ENCODE results near the gene CHD5.
A peak's percentile ranks its signal among the peaks of the same experiment; 100 is the strongest.
"Not testable (repeated sequence)": the region's sequence is repeated elsewhere in the genome, so short reads cannot be mapped to it uniquely, and the experiment has no call there.

CHD5 gene
- total RNA-seq, result 0 to 0.73 (median 0.11) reads per million in 18 experiments

DNA sequence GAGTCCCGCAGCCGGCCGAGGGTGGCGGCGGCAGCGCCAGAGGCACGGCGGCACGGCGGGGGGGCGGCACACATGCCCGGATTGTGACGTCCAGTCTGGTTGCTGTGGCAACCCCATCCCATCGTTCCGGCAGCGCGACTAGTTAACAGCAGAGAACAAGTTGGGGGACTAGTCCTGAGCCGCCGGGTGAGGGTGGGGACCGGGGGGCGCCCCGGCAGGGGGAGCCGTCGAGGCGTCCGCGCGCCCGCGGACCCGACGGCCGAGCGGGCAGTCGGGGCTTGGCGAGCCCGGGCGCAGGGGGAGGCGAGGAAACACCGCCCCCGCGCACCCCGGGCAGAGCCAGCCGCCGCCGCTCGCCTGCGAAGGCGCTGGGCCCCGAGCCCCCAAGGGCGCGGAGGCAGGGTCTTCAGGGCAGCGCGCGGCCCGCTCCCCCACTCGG, at the start of gene CHD5:
Gene CHD5, minus strand, starts transcription at position 54 of the 439 bp plus-strand sequence. CDS start 298 bp downstream, outside the sequence.
- no peak for DNase-seq

DNA sequence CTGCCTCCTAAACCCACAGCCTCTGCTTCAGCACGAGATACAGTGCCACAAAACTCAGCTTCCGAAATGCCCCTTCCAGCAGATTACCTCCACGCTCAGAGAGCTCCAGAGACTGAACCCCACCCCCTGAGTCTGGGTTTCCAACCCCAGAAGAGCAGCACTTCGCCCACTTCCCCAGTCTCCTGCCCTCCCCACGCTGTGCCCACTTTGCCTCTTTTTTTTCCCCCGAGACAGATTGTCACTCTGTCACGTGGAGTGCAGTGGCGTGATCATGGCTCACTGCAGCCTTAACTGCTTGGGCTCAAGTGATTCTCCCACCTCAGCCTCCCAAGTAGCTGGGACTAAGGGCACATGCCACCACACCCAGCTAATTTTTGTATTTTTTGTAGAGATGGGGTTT, 45.5 kb upstream of the CHD5 start:
- DNase-seq, result no peak

DNA sequence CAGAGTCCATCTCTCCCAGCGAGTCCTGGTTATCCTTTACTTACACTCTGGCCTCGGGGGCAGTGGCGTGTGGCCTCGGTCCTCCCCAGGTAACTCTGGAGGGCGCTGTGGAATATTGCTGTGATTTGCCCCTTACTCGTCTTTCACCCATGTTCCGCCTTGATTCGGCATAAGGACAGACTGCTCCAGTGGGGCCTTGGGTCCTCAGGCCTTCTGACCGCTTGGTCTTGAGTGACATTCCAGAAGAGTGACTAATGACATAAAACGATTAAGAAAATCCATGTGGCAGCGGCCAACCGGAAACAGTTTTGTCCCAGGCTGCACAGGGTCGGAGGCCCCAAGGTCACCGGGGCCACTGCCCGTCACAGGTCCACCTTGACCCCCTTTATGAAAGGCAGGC, 44.6 kb upstream of the CHD5 start:
- no peak for DNase-seq

DNA sequence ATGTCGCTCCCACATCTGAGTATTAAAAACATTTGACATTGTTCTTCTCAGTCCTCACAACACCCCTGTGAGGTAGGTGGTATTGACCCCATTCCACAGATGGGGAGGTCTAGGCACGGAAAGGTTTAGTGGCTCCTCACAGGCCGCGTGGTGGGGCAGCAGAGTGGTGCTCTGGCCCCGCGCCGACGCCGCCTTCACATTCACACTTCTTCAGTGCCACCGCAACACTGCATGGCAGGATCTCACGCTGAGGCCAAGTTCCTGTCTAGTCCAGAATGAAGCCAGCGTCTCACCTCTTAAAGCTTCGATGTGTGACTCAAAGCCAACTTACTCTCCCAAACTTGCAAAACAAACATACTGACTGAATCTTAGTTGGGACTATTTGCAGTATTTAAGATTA, 43.5 kb upstream of the CHD5 start:
- DNase-seq, result no peak

DNA sequence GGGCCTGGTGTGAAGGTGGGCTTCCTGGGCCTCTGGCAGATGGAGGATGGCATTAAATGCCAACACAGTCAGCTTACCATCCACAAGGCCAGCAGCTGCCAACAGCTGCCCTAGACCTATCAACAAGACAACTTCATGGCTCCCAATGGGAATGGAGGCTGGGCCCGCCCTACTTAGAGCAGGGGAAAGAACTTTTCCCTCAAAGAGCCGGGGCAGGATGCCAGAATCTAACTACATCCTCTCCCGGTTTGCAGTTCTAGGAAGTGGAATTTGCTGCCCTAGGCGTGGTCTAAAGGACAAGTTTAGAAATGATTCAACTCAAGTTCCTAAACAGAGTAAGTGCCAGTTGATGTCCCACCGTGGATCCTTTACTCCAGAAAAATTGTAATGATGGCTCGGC, 42.5 kb upstream of the CHD5 start:
- DNase-seq, result no peak

DNA sequence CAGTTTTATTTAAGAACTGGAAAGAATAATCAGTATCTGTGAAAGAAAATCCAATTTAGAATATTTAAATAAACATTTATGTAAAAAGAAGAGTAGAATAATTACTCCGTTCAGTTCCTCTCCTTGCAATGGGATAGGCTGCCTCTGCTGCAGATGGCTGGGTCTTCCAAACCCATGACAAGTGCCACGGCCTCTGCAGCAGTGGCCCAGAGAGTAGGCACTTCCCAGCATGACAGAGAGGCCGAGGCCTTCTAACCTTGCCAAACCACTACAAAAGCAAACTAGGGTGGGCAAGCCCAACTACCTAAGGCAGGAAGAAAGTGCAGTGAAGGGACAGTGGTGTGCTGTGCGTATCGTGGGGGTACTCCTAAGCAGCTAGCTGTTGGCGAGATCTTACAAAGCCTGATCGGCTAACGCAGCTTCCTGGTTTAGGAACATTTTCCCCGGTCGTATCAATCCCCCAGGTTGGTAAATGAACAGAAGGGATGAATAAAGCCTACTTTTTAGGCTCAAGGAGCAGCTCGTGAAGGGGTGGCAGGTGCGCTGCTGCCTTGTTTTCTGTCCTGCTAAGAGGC, 41.2 kb upstream of the CHD5 start:
- no peak for DNase-seq

DNA sequence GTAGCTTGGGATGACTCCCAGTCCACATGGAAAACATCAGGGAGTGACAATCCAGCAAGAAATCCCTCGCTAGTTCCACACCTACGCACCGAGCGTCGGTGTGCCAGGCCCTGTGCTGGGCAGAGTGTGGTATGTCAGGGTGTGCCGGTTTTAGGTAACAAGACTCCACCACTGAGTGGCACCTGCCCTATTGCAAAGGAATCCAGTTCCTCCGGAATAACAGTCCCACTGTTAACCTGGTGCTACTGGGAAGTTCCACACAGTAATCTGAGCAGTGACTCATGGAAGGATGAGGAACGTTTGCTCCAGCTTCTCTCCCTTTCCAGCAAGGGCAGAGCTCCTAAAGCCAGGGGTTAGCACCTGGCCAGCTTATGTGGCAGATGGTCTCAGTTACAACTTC, 40.1 kb upstream of the CHD5 start:
- DNase-seq, result no peak

DNA sequence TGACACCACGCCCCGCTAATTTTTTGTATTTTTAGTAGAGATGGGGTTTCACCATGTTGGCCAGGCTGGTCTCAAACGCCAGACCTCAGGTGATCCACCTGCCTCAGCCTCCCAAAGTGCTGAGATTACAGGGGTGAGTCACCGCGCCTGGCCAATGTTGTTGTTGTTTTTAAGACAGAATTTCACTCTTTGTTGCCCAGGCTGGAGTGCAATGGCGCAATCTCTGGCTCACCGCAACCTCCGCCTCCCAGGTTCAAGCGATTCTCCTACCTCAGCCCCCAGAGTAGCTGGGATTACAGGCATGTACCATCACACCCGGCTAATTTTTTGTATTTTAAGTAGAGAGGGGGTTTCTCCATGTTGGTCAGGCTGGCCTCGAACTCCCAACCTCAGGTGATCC, 39.5 kb upstream of the CHD5 start:
- DNase-seq, result not testable (repeated sequence)

DNA sequence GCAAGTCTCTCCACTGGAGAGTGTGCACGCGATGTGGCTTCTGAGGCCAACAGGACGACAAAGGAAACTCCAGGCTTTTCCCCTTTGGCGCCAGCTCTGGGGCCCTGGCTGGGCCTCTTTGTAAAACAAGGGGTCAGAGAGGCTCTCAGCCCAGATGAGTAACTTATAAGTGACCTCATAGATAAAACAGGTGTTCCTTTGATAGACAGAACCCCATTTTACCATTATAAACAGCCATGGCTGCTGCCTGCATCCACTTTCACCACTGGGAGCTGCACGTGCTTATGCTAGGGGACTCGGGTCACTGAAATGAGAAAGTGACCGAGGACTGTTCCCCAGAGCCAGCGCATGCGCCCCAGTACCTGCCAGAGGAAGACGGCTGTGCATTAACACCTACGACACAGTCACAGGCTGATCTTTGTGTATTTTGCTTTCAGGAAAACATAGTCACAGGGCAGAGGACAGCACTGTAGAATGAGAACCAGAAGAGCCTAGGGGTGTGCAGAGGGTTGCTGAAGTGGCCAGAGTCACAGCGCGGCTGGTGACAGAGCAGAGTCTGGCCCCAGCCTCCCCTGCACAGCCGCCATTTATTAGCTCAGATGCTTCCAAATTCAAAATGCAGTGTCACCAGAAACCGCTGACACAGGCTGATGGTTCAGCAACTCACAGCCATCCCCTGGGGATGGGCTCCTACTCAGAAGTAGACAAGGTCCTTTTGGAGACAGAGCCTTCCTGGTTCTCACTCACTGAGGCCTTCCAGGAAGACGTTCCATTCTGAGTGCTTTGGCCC, 38.4 kb upstream of the CHD5 start:
- no peak for DNase-seq

DNA sequence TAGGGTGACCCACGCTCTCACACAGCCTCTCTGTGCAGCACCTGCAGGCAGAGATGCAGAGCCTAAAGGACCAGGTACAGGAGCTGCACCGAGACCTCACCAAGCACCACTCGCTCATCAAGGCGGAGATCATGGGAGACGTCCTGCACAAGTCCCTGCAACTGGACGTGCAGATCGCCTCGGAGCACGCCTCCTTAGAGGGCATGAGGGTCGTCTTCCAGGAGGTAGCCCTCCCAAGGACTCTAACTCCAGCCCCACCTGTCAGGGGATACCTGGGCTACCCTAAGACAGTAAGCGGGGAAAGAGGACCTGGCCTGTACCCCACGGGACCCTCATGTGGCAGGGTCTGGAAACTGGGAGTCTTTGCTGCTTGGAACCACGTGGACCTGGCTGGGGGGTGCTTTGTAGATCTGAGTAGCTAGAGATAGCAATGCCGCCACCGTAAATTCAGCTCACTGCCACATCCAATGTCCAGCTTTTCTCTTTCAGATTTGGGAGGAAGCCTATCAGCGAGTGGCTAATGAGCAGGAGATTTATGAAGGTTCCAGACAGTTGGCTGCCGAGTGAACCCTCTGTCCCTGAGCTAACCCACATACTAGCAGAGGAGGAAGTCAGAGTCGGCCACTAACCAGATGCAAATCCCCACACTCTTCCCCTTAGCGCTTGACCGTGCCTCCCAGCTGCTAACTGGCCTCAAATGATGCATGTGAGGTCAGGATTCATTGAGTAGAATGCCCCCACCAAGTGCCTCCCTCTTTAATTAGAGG, 32.3 kb upstream of the CHD5 start:
- peak; percentile 42 to 65 for DNase-seq

DNA sequence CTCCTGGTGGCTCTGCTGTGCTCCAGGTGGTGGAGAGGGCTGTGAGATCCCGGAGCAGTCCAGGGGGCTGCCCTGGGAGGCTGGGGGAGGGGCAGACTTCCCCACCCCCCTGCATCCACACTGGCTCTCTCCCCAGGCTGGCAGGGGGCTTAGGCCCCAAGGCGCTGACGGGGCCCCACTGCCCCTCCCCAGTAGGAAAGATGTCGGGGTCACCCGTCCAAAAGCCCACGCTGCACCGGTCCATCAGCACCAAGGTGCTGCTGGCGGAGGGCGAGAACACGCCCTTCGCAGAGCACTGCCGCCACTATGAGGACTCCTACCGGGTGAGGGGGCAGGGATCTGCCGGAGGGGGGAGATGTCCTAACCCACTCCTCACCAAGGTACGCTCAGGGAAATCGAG, 31.6 kb upstream of the CHD5 start:
- no peak for DNase-seq

DNA sequence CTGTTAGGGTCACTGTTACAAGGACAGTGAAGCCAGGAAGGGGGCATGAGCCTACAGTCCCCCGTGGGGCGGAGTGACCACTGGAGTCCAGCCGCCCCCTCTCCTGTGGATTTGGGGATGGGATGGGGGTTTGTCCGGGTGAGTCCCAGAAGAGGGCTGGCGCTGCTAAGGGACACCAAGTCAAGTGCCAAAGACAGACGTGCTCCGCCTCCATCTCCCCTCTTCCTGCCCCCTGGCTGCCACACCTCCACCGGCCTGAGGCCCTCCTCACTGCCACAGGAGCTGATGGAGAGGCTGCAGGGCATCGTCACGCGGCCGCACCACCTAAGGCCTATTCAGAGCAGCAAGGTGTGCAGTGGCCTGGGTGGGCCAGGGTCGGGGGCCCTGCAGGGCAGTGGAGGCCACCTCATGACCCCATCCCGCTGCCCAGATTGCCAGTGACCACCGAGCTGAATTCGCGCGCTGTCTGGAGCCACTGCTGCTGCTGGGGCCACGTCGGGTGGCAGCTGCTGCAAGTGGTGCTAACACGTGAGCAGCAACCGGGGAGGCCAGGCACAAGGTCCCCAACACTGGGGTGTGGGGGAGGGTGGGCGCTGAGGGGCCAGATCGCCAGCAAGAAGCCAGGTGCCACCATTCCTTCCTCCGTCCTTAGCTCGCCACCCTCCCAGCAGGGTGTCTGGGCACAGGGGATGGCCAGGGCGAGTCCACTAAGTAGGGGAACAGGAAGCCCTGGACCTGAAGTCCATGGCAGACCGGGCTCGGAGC, 30.7 kb upstream of the CHD5 start:
- DNase-seq, result no peak

DNA sequence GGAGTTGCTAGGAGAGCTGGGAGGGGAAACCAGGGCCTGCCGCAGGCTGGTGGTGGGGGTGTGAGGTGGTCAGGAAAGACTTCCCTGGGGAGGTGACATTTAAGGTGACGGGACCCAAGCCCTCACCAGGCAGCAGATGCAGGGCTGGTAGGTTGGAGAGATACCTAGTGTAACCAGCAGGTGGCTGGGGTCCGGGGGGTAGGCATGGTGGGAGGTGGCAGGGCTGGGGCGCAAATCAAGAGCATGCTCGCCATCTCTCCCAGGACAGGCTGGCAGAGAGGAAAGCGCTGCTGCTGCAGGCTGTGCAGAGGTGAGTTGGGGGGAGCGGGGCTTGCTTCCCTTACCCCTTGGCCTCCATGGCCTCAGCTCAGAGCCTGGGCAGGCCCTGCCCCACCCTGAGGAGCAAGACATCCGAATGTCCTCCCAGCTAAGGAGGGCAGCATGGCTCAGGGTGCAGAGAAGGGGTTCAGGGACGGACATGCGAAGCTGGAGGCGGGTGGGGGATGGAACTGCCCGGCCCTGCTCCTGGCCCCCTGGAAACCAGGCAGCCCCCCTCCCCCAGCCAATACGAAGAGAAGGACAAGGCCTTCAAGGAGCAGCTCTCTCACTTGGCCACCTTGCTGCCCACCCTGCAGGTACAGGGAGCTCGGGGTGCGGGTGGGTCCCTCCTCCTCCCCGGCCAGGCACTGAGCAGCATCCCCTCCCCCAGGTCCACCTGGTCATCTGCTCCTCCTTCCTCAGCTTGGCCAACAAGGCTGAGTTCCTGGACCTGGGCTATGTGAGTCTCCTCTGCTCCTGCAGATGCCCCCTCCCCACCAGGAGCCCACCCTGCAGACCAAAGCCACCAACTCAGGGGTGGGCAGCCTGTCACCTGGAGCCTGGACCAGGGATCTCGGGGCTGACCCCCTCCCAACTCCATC, 29.8 kb upstream of the CHD5 start:
- DNase-seq, result no peak

DNA sequence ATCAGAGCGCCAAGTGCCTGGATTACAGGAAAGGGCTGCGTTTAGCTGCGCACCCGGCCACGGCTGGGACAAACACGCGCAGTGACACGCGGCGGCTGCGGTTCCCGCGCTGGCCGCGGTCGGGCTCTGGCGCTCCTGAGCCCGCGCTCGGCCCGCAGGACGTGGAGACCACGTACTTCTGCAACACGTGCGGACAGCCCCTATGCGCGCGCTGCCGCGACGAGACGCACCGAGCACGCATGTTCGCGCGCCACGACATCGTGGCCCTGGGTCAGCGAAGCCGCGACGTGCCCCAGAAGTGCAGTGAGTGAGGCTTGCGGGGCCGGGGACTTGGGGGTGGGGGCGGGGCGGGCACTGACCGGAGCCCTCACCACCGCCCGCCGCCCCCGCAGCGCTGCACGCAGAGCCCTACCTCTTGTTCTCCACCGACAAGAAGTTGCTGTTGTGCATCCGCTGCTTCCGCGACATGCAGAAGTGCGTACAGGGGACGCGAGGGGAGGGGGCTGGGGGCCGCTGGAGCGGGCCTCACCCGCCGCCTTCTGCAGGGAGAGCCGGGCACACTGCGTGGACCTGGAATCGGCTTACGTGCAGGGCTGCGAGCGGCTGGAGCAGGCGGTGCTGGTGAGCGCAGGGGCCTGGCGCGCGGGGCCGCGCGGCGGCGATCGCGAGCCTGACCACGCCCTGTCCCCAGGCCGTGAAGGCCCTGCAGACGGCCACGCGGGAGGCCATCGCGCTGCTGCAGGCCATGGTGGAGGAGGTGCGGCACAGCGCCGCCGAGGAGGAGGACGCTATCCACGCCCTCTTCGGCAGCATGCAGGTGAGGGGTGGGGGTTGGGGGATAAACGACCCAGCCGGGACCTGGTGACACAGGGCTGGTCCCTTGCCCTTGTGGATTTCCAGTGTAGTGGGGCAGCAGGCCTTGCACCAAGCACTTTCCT, 28.9 kb upstream of the CHD5 start:
- peak; percentile 54 to 72 for DNase-seq

DNA sequence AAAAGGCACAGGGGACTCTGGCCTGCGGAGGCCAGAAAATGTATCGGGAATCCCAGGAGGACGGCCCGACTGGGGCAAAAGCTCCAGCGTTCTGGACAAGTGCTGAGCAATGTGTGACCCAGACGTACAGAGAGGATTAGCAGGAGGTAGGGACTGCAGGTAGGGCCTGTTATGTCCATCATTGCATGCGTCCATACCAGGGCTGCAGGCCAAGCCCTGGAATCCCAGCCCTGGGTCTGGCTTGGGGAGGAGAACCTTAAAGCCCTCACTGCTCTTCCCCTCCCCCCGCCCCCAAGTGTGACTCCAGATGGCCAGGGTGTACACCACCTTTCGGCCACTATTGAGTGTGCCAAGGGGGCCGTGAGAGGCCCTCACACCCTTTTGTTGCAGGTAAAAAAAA, 27.8 kb upstream of the CHD5 start:
- no peak for DNase-seq

DNA sequence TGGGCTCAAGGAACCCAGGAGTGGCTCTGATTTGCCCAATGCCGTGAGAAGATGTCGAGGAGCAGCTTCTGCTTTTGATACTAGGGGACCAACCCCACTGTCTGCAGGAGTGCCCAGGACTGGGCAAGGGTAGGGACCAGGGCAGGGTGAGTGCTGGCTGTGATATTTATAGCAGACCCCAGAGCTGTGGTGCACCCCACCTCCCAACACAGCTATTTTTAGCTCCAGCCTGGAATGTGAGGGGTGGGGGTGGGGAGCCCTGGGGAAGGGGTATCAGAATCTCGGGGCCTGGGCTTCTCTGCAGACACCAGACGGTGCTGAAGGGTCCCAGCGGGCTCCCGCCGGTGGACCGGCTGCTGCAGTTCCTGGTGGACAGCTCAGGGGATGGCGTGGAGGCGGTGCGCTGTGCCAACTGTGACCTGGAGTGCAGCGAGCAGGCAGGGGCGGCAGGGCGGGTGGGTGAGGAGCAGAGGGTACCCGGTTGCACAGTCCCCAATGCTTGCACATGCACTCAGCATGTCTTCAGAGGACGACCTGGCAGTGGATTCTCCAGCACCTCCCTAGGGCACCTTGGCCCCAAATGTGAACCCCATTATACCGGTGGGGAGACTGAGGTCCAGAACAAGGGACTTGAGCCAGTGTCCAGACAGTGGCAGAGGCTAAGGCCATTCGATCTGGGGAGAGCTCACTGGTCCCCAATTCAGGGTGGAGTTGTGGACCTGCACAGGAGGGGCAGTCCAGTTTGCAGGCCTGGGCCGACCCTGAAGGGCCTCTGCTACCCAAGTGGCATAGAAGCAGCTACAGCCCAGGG, 27.2 kb upstream of the CHD5 start:
- no peak for DNase-seq

DNA sequence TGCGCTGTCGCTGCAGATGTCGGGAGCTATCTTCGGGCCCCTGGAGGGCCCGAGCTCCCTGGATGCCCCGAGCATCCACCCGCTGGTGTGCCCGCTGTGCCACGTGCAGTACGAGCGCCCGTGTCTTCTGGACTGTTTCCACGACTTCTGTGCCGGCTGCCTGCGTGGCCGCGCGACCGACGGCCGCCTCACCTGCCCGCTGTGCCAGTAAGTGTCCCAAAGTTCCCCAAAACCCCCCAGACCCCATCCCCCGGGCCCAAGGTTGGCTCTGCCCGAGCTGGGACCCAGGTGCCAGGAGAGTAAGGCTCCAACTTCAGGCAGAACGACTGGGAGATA, 26.4 kb upstream of the CHD5 start:
- no peak for DNase-seq

DNA sequence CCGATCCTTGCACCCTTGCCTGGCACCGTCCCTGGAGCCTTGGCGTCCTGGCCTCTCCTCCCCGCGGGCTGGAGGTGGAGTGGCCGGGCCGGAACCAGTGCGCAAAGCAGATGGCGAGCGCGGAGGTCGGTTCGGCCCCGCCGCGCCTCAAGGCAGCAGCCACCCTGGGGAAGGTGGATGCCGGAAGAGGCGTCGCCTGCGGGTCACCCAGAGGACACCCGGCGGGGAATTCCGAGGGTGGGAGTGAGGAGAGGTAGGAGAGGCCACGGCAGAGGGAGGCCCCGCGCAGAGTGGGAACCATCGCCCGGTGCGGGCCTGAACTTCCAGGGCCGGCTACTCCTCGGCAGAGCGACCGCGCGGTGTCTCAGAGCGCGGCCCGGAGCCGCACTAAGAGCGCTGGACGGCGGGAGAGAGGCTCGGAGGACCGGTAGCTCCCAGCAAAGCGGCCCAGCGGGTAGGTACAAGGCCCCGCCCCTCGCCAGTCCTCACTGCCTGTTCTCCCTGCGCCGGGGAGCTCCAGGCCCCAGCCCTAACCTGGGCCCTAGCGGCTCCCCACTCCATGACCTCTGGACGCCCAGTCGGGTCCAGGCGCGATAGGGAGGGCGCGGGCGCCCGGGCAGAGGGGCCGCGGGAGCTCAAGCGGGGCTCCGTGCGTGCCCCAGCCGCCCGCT, 25.9 kb upstream of the CHD5 start, which contains the start of gene RNF207:
Gene RNF207, plus strand, starts transcription at position 271 of the 671 bp plus-strand sequence. CDS start 417 bp downstream, outside the sequence.
- DNase-seq, result peak in 1 of 2 donors; percentile 55

DNA sequence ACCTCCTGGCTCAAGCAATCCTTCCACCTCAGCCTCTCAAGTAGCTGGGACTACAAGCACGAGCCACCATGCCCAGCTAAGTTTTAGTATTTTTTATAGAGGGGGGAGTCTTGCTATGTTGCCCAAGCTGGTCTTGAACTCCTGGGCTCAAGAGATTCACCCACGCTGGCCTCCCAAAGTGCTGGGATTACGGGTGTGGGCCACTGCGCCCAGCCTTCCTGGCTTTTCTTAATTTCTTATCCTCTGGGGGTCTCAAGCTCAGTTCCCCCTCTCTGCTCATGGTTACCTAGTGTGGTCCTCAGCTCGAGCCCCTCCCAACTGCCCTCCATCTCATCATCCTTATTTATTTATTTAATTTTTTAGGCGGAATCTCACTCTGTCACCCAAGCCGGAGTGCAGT, 22.1 kb upstream of the CHD5 start:
- DNase-seq, result no peak

All from inflammatory macrophage (primary cell).